Upper lobe of left lung (tissue), 4 donors: Measurements from ENCODE around the gene AP2A2.

Experiments used
- EP300 ChIP-seq, 4 donors: sonication (generic); formaldehyde crosslinking; IDR thresholded peaks; one replicate each; pipeline ENCODE4 v1.5.1; 2017; ENCODE audit warnings: antibody characterized with exemption in 4 of 4, control low read depth in 2 of 4
- POLR2A ChIP-seq, 4 donors: fragments of 450-650 bp; IDR thresholded peaks; one replicate each; pipeline ENCODE4 v1.5.1; 2016 to 2017; ENCODE audit warnings: antibody characterized with exemption in 4 of 4, mild to moderate bottlenecking in 2 of 4
- POLR2AphosphoS5 ChIP-seq, 2 donors: sonication (generic); formaldehyde crosslinking; IDR thresholded peaks; one replicate each; pipeline ENCODE4 v1.5.1; 2017; ENCODE audit warnings: antibody characterized with exemption in 2 of 2
- TF ChIP-seq, protein P1 (sequence below), 6 experiments: fragments of 450-650 bp in 4 of 6; fragments of 200-600 bp in 2 of 6; sonication (generic) in 2 of 6; IDR thresholded peaks; one replicate each; pipeline ENCODE4 v1.5.1; 2016 to 2019; ENCODE audit warnings: antibody characterized with exemption in 6 of 6

DNA sequence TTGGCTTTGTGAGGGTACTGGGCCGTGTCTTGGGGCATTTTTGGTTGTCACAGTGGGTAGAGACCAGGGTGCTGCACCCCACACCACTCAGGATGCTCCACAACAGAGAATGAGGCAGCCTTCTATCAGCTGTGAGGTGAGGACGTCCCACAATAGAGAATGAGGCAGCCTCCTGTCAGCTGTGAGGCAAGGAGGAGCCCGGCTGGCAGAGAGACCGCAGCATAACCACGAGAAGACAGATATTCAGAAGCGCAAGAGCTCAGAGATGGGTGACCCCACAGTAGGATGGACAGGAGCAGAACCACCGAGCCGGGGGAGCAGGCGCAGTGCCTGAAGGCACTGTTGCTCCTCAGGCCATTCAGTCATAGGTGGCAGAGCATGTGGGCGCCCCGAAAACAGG, 47.6 kb downstream of the AP2A2 start:
- TF ChIP-seq, protein P1, sequence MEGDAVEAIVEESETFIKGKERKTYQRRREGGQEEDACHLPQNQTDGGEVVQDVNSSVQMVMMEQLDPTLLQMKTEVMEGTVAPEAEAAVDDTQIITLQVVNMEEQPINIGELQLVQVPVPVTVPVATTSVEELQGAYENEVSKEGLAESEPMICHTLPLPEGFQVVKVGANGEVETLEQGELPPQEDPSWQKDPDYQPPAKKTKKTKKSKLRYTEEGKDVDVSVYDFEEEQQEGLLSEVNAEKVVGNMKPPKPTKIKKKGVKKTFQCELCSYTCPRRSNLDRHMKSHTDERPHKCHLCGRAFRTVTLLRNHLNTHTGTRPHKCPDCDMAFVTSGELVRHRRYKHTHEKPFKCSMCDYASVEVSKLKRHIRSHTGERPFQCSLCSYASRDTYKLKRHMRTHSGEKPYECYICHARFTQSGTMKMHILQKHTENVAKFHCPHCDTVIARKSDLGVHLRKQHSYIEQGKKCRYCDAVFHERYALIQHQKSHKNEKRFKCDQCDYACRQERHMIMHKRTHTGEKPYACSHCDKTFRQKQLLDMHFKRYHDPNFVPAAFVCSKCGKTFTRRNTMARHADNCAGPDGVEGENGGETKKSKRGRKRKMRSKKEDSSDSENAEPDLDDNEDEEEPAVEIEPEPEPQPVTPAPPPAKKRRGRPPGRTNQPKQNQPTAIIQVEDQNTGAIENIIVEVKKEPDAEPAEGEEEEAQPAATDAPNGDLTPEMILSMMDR (IDR thresholded peaks at IDR 0.05): no peak
- TF ChIP-seq POLR2A (IDR thresholded peaks at IDR 0.05) (no peak), POLR2AphosphoS5 (IDR thresholded peaks at IDR 0.05) (no peak), EP300 (IDR thresholded peaks at IDR 0.05) (no peak)
